Prostate gland (tissue), 1 donor: ENCODE results near the gene ZNF367.

Experiments used
- POLR2A ChIP-seq: fragments of 450-650 bp; IDR thresholded peaks from one replicate; pipeline ENCODE4 v1.6.1; 2016; ENCODE audit warnings: antibody characterized with exemption, mild to moderate bottlenecking
- POLR2AphosphoS5 ChIP-seq: sonication (generic); formaldehyde crosslinking; IDR thresholded peaks from one replicate; pipeline ENCODE4 v1.6.1; 2017; ENCODE audit warnings: antibody characterized with exemption

DNA sequence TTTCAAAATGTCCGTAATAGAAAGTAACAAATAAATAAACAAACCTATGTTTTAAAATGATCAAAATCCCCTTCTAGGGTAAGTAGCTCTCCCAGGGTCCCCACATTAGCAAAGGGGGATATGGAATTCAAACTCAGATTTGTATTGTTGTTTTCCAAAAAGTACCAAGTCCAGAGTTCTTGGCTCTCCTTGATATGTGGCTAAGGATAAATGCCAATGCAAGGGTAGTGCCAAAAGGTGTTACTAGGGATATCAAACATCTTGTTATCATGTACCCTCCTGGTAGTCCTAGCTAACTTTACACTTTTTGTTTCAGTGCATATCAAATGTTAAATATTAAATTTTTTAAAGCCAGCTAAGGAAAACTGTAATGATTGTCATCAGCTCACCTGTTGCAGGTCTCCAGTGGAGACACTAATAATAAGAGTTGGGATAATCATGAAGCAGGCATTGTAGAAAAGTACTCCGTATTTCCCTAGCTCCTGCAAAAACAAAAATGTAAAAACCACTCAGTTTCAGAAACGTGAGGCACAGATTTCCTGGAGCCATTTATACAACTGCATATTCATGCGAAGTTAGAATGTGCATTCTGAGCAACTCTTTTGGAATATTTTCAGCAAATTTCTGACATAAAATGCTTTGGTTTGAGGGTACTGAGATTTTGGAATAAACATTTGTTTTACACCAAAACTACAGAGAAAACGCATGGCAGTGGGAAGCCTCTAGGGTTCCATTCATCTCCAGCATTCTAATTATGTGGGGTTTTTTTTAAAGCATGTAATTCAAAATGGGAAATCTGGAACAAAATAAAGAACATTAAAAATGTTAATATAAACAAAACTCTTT lies 74.4 kb downstream of the ZNF367 start:
- TF ChIP-seq POLR2AphosphoS5, result no peak
- TF ChIP-seq POLR2A, result no peak
